KBM-7 (cell line): ENCODE data around the gene ZNF227.
"Not testable (repeated sequence)": the region's sequence is repeated elsewhere in the genome, so short reads cannot be mapped to it uniquely, and the experiment has no call there.

ENCODE experiments used
- DNase-seq: peaks from one replicate; pipeline ENCODE4 v3.0.0-alpha.2; 2015
- in situ Hi-C: fragments of 300-500 bp; cut with MboI; formaldehyde crosslinking; loops from 2 replicates; pipeline ENCODE4 v1.14.3; 2020; ENCODE audit warnings: low sequenced_read_pairs, low pct_unique_long_range_greater_than_20kb, mixed read lengths

The ZNF227 gene

GRCh38 chr19:44228318-44228717 lies 16.0 kb downstream of the ZNF227 start:
- in situ Hi-C loops = no loop called here
- no peak for DNase-seq

GRCh38 chr19:44232867-44233266 lies 20.5 kb downstream of the ZNF227 start:
- DNase-seq = no peak

GRCh38 chr19:44236384-44236783 lies 24.1 kb downstream of the ZNF227 start:
- in situ Hi-C loops = no loop called here
- DNase-seq = no peak

More at GRCh38 chr19:44232867-44233266, 20.5 kb downstream of the ZNF227 start:
- in situ Hi-C loops = no loop called here

GRCh38 chr19:44252332-44252731 lies 40.0 kb downstream of the ZNF227 start:
- DNase-seq, in situ Hi-C loops: not testable (repeated sequence)

- DNase-seq, in situ Hi-C loops: not testable (repeated sequence)
Observed at GRCh38 chr19:44253392-44253791, 41.1 kb downstream of the ZNF227 start.

- no peak for DNase-seq
- in situ Hi-C loops = no loop called here
Observed at GRCh38 chr19:44254496-44254895, 42.2 kb downstream of the ZNF227 start.

- DNase-seq = no peak
- in situ Hi-C loops = no loop called here
Observed at GRCh38 chr19:44255705-44256411, 43.5 kb downstream of the ZNF227 start.

GRCh38 chr19:44258136-44258535 lies 45.8 kb downstream of the ZNF227 start:
- in situ Hi-C loops = no loop called here
- DNase-seq = no peak

GRCh38 chr19:44258835-44259413 lies 46.6 kb downstream of the ZNF227 start:
- DNase-seq = no peak
- in situ Hi-C loops = no loop called here

- in situ Hi-C loops = no loop called here
- no peak for DNase-seq
Observed at GRCh38 chr19:44260343-44260681, 48.0 kb downstream of the ZNF227 start.

GRCh38 chr19:44260695-44261446 lies 48.5 kb downstream of the ZNF227 start:
- in situ Hi-C loops = no loop called here

GRCh38 chr19:44277331-44277730 lies 65.0 kb downstream of the ZNF227 start:
- in situ Hi-C loops = no loop called here
- no peak for DNase-seq

More at GRCh38 chr19:44260695-44261446, 48.5 kb downstream of the ZNF227 start:
- DNase-seq = no peak

GRCh38 chr19:44278181-44278690 lies 65.9 kb downstream of the ZNF227 start:
- no peak for DNase-seq
- in situ Hi-C loops = no loop called here

GRCh38 chr19:44280916-44281315 lies 68.6 kb downstream of the ZNF227 start:
- in situ Hi-C loops = no loop called here
- no peak for DNase-seq

GRCh38 chr19:44282846-44283245 lies 70.5 kb downstream of the ZNF227 start:
- in situ Hi-C loops = no loop called here
- DNase-seq = no peak

- no peak for DNase-seq
- in situ Hi-C loops = no loop called here
Observed at GRCh38 chr19:44284968-44285367, 72.6 kb downstream of the ZNF227 start.
